ENCODE measurements around the gene C1QTNF12. TPM values are rescaled to one million over a fixed set of nuclear protein-coding genes. Genes with fewer than 3 reads are reported as not detected.
A peak's percentile ranks its signal among the peaks of the same experiment; 100 is the strongest.

Gene C1QTNF12
- polyA plus RNA-seq, 2 donors, result 1.6 to 3.0 TPM

DNA sequence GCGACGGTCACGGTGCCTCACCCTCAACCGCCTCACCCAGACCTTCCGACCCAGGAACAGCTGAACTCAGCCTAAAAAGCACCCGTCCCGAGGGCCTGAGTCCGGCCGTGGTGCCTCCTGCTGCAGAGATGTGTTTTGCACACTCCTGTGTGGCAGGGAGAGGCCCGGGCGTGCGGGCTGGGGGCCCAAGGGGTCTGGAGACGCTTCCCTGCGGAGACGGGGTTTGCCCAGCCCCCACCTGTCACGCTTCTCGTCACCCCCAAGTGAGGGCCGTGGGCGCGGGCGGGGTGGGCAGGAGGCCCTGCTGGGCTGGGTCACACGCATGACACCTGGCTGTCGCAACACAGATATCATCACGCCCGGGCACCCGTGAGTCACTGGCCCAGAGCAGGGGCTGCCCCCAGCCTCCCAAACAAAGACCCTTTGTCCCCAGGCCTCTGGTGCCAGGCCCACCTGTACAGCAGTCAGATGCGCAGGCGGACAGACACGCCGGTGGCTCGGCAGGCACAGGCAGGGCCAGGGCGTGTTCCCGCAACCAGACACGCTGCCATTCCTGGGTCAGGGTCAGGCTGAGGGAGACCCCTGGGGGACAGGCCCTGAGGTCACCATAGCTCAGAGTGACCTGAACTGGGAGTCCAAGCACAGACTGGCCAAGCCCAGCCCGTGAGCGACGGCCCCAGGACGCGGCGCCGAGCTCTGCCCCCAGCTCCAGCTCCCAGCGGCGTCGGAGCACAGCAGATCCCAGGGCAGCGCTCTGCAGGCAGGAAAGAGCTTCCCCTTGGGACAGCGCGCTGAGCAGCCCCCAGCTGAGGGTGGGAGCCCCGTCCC, 8.4 kb downstream of the C1QTNF12 start:
- peaks cover 0 to 2% of the 10 kb centered on the region in 2 donors for H3K36me3 ChIP-seq (ENCODE audit: control insufficient read depth in 2 of 2, insufficient read depth in 2 of 2, low read length in 1 of 2)
- H3K27ac ChIP-seq (ENCODE audit: low read depth in 2 of 2, low read length in 1 of 2), result no peak overlapping the region
- H3K4me1 ChIP-seq (ENCODE audit: control insufficient read depth in 2 of 2, insufficient read depth in 2 of 2, low read length in 1 of 2), result peaks cover 2 to 27% of the 10 kb centered on the region in 2 donors
- peaks cover 0 to 5% of the 10 kb centered on the region in 2 donors for H3K9me3 ChIP-seq (ENCODE audit: control insufficient read depth in 2 of 2, insufficient read depth in 1 of 2, low read depth in 1 of 2, low read length in 1 of 2)
- 29 to 37% methylated on average over 48 of the region's 48 CpGs for WGBS, 2 donors
- H3K27me3 ChIP-seq (ENCODE audit: control insufficient read depth in 1 of 2, insufficient read depth in 2 of 2, low read length in 2 of 2), result peaks cover 0 to 5% of the 10 kb centered on the region in 2 donors
- no peak overlapping the region for H3K4me3 ChIP-seq (ENCODE audit: low read depth in 1 of 2, low read length in 2 of 2)

DNA sequence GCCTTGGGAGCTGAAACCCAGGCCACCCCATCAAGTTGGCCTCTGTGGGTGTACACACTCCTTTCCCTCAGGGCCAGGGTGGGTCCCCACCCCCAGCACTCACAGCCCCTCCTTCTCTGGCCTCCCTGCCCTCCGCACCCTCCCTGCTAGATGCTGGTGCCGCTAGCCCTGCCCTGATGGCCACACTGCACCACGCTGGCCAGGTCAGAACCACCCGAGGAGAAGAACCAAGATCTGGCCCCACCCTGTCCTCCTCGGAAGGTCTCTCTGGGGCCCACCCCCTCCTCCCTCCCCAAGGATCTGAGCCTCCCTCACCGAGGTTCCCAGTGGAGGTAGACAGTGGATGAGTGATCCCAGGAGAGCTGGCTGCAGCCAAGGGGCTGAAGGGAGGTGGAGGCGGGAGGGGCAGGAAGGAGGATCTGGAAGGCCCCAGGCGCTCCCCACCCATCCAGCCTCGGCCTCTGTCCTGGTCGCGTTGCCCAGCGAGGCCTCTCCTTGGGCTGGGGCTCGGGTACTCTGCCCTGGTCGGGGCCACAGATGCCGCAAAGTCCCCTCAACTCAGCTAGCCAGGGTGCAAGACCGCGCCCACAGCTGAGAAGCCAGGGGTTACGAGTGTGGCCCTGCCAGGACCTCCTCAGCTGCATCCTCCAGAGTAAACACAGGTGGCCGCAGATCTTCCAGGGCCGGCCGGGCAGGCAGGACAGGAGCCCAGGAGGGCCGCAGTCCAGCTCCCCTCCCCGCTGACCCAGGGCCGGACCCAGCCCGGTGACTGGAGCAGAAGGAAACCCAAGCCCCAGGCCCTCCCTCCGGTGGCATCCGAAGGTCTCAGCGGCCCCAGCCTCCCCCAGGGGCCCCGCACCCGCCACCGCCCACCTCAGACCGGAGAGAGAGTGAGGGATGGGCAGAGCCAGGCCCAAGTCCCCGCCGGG, 9.3 kb downstream of the C1QTNF12 start:
- Histone ChIP-seq H3K4me3 (ENCODE audit: low read depth in 1 of 2, low read length in 2 of 2) (no peak overlapping the region), H3K27ac (ENCODE audit: low read depth in 2 of 2, low read length in 1 of 2) (no peak overlapping the region), H3K36me3 (ENCODE audit: control insufficient read depth in 2 of 2, insufficient read depth in 2 of 2, low read length in 1 of 2) (peaks cover 0 to 2% of the 10 kb centered on the region in 2 donors), H3K4me1 (ENCODE audit: control insufficient read depth in 2 of 2, insufficient read depth in 2 of 2, low read length in 1 of 2) (peaks cover 7 to 35% of the 10 kb centered on the region in 2 donors), H3K9me3 (ENCODE audit: control insufficient read depth in 2 of 2, insufficient read depth in 1 of 2, low read depth in 1 of 2, low read length in 1 of 2) (peaks cover 0 to 5% of the 10 kb centered on the region in 2 donors), H3K27me3 (ENCODE audit: control insufficient read depth in 1 of 2, insufficient read depth in 2 of 2, low read length in 2 of 2) (peaks cover 0 to 5% of the 10 kb centered on the region in 2 donors)
- WGBS, 2 donors, result 29 to 30% methylated on average over 29 to 34 of the region's 34 CpGs

DNA sequence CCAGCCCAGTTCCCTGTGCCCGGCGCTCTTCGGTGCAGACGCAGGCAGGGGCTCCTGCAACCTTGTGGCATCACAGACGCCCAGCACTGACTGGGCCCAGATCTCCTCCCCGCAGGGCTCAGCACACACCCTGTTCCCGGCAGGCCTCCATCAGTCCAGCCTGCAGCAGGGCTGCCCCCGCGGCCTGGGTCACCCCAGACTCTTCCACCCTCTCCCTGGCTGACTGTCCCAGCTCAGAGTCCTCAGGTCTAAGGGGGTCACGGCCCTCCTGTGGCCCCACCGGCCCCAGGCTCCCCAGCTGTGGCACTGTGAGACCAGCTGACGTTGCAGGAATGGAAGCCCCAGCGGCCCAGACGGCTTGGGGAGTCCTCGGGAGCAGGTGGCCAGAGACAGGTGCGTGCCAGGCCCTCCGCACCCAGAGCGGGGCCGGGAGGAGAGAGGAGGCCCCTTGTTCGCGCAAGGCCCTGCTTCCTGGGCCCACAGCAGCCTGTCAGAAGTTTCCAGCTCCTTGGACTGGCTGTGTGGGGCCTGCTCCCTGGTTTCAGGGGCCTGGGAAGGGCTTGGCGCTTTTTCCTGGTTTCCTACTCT, 10.3 kb downstream of the C1QTNF12 start:
- Histone ChIP-seq H3K27me3 (ENCODE audit: control insufficient read depth in 1 of 2, insufficient read depth in 2 of 2, low read length in 2 of 2) (peaks cover 0 to 5% of the 10 kb centered on the region in 2 donors), H3K36me3 (ENCODE audit: control insufficient read depth in 2 of 2, insufficient read depth in 2 of 2, low read length in 1 of 2) (peaks cover 0 to 2% of the 10 kb centered on the region in 2 donors), H3K27ac (ENCODE audit: low read depth in 2 of 2, low read length in 1 of 2) (no peak overlapping the region), H3K4me3 (ENCODE audit: low read depth in 1 of 2, low read length in 2 of 2) (no peak overlapping the region), H3K4me1 (ENCODE audit: control insufficient read depth in 2 of 2, insufficient read depth in 2 of 2, low read length in 1 of 2) (peaks cover 7 to 34% of the 10 kb centered on the region in 2 donors), H3K9me3 (ENCODE audit: control insufficient read depth in 2 of 2, insufficient read depth in 1 of 2, low read depth in 1 of 2, low read length in 1 of 2) (peaks cover 0 to 2% of the 10 kb centered on the region in 2 donors)
- 81 to 82% methylated on average over 22 of the region's 22 CpGs for WGBS, 2 donors

DNA sequence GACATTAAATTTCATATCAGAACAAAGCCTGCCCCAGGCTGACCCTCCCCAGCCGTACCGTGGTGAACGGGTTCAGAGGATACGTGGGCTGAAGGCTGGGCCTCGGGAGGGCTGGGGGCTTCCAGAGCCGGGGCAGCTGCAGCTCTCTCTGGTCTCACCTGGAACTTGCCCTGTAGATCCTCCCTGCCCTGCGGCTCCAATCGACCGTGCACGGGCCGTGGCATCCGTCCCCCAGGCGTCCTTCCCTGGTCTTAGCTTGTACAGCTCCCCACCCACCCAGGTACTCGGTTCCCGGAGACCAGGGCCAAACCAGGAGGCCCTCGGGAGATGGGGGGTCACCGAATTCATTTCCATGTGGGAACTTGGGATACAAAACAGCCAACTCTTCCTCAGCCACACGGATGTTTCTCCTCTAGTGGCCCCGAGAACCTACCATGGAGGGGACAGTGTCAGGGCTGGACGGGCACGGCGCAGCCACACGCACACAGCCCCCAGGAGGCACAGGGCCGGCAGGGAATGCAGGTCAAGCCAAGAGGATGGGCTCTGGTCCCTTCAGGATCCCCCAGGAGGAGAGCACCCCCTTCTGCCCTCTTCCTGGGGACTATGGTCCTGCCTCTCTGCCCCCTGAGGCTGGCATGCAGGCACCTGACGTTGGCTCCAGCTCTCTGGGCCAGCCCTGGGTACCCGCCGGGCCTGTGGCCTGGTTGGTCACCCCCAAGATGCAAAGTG, 11.3 kb downstream of the C1QTNF12 start:
- Histone ChIP-seq H3K36me3 (ENCODE audit: control insufficient read depth in 2 of 2, insufficient read depth in 2 of 2, low read length in 1 of 2) (peaks cover 0 to 2% of the 10 kb centered on the region in 2 donors), H3K9me3 (ENCODE audit: control insufficient read depth in 2 of 2, insufficient read depth in 1 of 2, low read depth in 1 of 2, low read length in 1 of 2) (peaks cover 0 to 2% of the 10 kb centered on the region in 2 donors), H3K27ac (ENCODE audit: low read depth in 2 of 2, low read length in 1 of 2) (no peak overlapping the region), H3K27me3 (ENCODE audit: control insufficient read depth in 1 of 2, insufficient read depth in 2 of 2, low read length in 2 of 2) (peaks cover 0 to 5% of the 10 kb centered on the region in 2 donors), H3K4me1 (ENCODE audit: control insufficient read depth in 2 of 2, insufficient read depth in 2 of 2, low read length in 1 of 2) (peaks cover 4 to 38% of the 10 kb centered on the region in 2 donors), H3K4me3 (ENCODE audit: low read depth in 1 of 2, low read length in 2 of 2) (no peak overlapping the region)
- 83% methylated on average over 27 of the region's 27 CpGs for WGBS, 2 donors

DNA sequence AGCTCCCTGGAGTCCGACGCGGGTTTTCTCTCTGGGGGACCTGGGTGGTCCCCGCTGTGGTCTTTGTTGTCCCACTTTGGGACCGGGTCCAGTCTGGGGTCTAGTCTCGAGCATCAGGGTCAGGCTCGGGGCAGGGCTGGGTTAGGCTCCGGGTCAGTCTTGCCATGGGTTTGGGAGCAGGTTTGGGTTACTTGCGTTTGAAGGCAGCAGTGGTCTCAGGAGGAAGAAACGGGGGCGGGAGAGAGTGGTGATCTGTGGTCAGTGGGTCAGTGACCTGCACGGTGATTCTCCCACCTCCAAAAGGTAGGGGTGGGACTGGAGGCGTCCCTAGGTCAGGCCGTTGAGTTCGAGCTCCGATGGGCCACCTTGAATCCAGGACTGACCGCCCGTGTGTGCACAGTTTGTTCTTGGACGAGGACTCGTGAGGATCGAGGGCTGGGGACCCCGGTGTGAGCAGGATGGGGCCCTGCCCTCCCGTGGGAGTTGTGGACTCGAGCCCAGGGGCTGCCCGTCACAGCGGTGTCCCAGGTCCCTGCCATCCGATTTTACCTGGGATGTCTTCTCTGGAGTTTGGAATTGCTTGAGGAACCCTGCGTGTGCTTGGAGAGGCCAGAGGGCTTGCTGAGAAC, 12.2 kb downstream of the C1QTNF12 start:
- H3K9me3 ChIP-seq (ENCODE audit: control insufficient read depth in 2 of 2, insufficient read depth in 1 of 2, low read depth in 1 of 2, low read length in 1 of 2), result peaks cover 0 to 2% of the 10 kb centered on the region in 2 donors
- 91% methylated on average over 28 of the region's 28 CpGs for WGBS, 2 donors
- no peak overlapping the region for H3K4me3 ChIP-seq (ENCODE audit: low read depth in 1 of 2, low read length in 2 of 2)
- no peaks in the 10 kb centered on the region for H3K27me3 ChIP-seq (ENCODE audit: control insufficient read depth in 1 of 2, insufficient read depth in 2 of 2, low read length in 2 of 2)
- H3K4me1 ChIP-seq (ENCODE audit: control insufficient read depth in 2 of 2, insufficient read depth in 2 of 2, low read length in 1 of 2), result peaks cover 4 to 40% of the 10 kb centered on the region in 2 donors
- no peak overlapping the region for H3K27ac ChIP-seq (ENCODE audit: low read depth in 2 of 2, low read length in 1 of 2)
- H3K36me3 ChIP-seq (ENCODE audit: control insufficient read depth in 2 of 2, insufficient read depth in 2 of 2, low read length in 1 of 2), result peaks cover 0 to 5% of the 10 kb centered on the region in 2 donors

DNA sequence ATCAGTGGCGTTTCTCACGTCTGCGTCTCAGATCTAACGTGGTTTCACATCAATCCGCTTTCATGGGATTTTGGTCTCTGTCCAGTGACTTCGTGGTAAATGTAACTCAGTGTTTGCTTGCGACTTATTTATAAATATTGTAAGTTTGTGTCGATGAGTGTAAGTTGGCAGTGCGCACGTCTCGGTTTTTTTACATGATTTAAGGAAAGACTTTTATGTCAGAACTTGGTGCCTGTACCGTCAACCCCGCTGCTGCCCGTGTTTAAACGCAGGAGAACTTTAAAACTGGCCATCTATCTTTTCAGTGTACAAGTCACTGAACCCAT, 13.0 kb downstream of the C1QTNF12 start:
- peaks cover under 1 to 9% of the 10 kb centered on the region in 2 donors for H3K36me3 ChIP-seq (ENCODE audit: control insufficient read depth in 2 of 2, insufficient read depth in 2 of 2, low read length in 1 of 2)
- 93 to 94% methylated on average over 15 of the region's 15 CpGs for WGBS, 2 donors
- H3K9me3 ChIP-seq (ENCODE audit: control insufficient read depth in 2 of 2, insufficient read depth in 1 of 2, low read depth in 1 of 2, low read length in 1 of 2), result no peaks in the 10 kb centered on the region
- H3K27me3 ChIP-seq (ENCODE audit: control insufficient read depth in 1 of 2, insufficient read depth in 2 of 2, low read length in 2 of 2), result no peaks in the 10 kb centered on the region
- H3K4me3 ChIP-seq (ENCODE audit: low read depth in 1 of 2, low read length in 2 of 2), result no peak overlapping the region
- peaks cover 4 to 38% of the 10 kb centered on the region in 2 donors for H3K4me1 ChIP-seq (ENCODE audit: control insufficient read depth in 2 of 2, insufficient read depth in 2 of 2, low read length in 1 of 2)
- H3K27ac ChIP-seq (ENCODE audit: low read depth in 2 of 2, low read length in 1 of 2), result no peak overlapping the region

DNA sequence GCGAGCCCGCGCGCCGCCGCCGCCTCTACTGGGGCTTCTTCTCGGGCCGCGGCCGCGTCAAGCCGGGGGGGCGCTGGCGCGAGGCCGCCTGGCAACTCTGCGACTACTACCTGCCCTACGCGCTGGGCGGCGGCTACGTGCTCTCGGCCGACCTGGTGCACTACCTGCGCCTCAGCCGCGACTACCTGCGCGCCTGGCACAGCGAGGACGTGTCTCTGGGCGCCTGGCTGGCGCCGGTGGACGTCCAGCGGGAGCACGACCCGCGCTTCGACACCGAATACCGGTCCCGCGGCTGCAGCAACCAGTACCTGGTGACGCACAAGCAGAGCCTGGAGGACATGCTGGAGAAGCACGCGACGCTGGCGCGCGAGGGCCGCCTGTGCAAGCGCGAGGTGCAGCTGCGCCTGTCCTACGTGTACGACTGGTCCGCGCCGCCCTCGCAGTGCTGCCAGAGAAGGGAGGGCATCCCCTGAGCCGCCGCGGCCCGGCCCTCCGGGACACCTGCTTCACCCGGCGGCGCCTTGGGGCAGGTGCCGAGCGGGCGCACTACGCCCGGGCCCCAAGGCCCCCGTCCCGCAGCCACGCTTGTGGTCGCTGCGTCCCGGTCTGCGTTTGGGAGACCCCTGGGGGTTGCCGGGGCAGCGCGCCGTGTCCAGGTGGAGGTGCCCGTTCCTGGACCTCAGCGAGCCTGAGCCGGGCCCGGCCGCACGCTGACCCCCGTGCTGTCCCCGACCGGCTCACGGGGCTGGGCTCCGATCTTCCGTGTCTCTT, 13.5 kb downstream of the C1QTNF12 start:
- H3K9me3 ChIP-seq (ENCODE audit: control insufficient read depth in 2 of 2, insufficient read depth in 1 of 2, low read depth in 1 of 2, low read length in 1 of 2), result no peaks in the 10 kb centered on the region
- peak overlapping the region; percentile 35 to 39 for H3K4me3 ChIP-seq (ENCODE audit: low read depth in 1 of 2, low read length in 2 of 2)
- peaks cover 4 to 33% of the 10 kb centered on the region in 2 donors for H3K4me1 ChIP-seq (ENCODE audit: control insufficient read depth in 2 of 2, insufficient read depth in 2 of 2, low read length in 1 of 2)
- peak overlapping the region in 1 of 2 donors; percentile 42 for H3K27ac ChIP-seq (ENCODE audit: low read depth in 2 of 2, low read length in 1 of 2)
- H3K36me3 ChIP-seq (ENCODE audit: control insufficient read depth in 2 of 2, insufficient read depth in 2 of 2, low read length in 1 of 2), result peaks cover 6 to 14% of the 10 kb centered on the region in 2 donors
- WGBS, 2 donors, result 83 to 87% methylated on average over 90 to 98 of the region's 98 CpGs
- no peaks in the 10 kb centered on the region for H3K27me3 ChIP-seq (ENCODE audit: control insufficient read depth in 1 of 2, insufficient read depth in 2 of 2, low read length in 2 of 2)

DNA sequence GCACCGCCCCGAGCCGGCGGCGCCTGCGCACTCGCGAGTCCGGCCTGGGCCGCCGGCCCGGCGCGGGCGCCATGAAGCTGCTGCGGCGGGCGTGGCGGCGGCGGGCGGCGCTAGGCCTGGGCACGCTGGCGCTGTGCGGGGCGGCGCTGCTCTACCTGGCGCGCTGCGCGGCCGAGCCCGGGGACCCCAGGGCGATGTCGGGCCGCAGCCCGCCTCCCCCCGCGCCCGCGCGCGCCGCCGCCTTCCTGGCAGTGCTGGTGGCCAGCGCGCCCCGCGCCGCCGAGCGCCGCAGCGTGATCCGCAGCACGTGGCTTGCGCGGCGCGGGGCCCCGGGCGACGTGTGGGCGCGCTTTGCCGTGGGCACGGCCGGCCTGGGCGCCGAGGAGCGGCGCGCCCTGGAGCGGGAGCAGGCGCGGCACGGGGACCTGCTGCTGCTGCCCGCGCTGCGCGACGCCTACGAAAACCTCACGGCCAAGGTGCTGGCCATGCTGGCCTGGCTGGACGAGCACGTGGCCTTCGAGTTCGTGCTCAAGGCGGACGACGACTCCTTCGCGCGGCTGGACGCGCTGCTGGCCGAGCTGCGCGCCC, 14.2 kb downstream of the C1QTNF12 start, which contains the start of gene B3GALT6:
TSS of gene B3GALT6 (plus strand) at position 30 of the 588 bp plus-strand sequence. CDS start at position 72, 42 bp downstream.
- peak within 1 kb of the TSS; percentile 89 to 97 for H3K27ac ChIP-seq (ENCODE audit: low read depth in 2 of 2, low read length in 1 of 2)
- H3K36me3 ChIP-seq (ENCODE audit: control insufficient read depth in 2 of 2, insufficient read depth in 2 of 2, low read length in 1 of 2), result peaks cover 9 to 21% of the 10 kb centered on the region in 2 donors
- H3K27me3 ChIP-seq (ENCODE audit: control insufficient read depth in 1 of 2, insufficient read depth in 2 of 2, low read length in 2 of 2), result no peaks in the 10 kb centered on the region
- H3K4me1 ChIP-seq (ENCODE audit: control insufficient read depth in 2 of 2, insufficient read depth in 2 of 2, low read length in 1 of 2), result peaks cover 4 to 31% of the 10 kb centered on the region in 2 donors
- peak within 1 kb of the TSS; percentile 88 to 91 for H3K4me3 ChIP-seq (ENCODE audit: low read depth in 1 of 2, low read length in 2 of 2)
- no peaks in the 10 kb centered on the region for H3K9me3 ChIP-seq (ENCODE audit: control insufficient read depth in 2 of 2, insufficient read depth in 1 of 2, low read depth in 1 of 2, low read length in 1 of 2)
- WGBS, 2 donors, result 8 to 12% methylated on average over 43 to 100 of the region's 100 CpGs
